C4-2B (cell line): Measurements from ENCODE around the gene ARPIN.

Source experiments
- CTCF ChIP-seq: fragments of 450-650 bp; conservative IDR thresholded peaks from 2 replicates; pipeline ENCODE4 v1.5.1; 2017; ENCODE audit warnings: mild to moderate bottlenecking
- ZFX ChIP-seq: fragments of 450-650 bp; IDR thresholded peaks from 2 replicates; pipeline ENCODE4 v1.6.1; 2017

GRCh38 chr15:89916660-89917059 lies 3.9 kb upstream of the ARPIN start:
- TF ChIP-seq CTCF, result no peak
- TF ChIP-seq ZFX, result no peak
